Aorta (tissue), 5 donors: ENCODE measurements around the gene C16orf95. TPM values are rescaled to one million over a fixed set of nuclear protein-coding genes. Genes with fewer than 3 reads are reported as not detected.

Source experiments
- ATAC-seq: fragments of 200-7000 bp; cut with Tn5 transposase; one replicate; pipeline ENCODE4 v1.9.1; 2022; ENCODE audit warnings: moderate library complexity; ENCODE audit not compliant: low FRiP score
- DNase-seq, 2 donors: peaks; one replicate each; pipeline ENCODE4 v3.0.0-alpha.2; 2020
- H3K27ac ChIP-seq, 2 donors: one replicate each; pipeline ENCODE4 v1.5.1; 2013; ENCODE audit warnings: low read length in 2 of 2, mild to moderate bottlenecking in 2 of 2, moderate library complexity in 2 of 2, control low read depth in 1 of 2, inconsistent platforms in 1 of 2, low read depth in 1 of 2
- H3K27me3 ChIP-seq, 2 donors: one replicate each; pipeline ENCODE4 v1.6.1; 2013; ENCODE audit warnings: control low read depth in 1 of 2, low read length in 1 of 2, mild to moderate bottlenecking in 1 of 2, moderate library complexity in 1 of 2; ENCODE audit not compliant: insufficient read depth in 2 of 2, control insufficient read depth in 1 of 2
- H3K36me3 ChIP-seq, 2 donors: one replicate each; pipeline ENCODE4 v1.6.1; 2013; ENCODE audit warnings: control low read depth in 1 of 2, low read length in 1 of 2, mild to moderate bottlenecking in 1 of 2; ENCODE audit not compliant: insufficient read depth in 2 of 2, control insufficient read depth in 1 of 2
- H3K4me1 ChIP-seq, 2 donors: one replicate each; pipeline ENCODE4 v1.6.1; 2013; ENCODE audit warnings: low read length in 2 of 2, control low read depth in 1 of 2, mild to moderate bottlenecking in 1 of 2, moderate library complexity in 1 of 2; ENCODE audit not compliant: insufficient read depth in 2 of 2, control insufficient read depth in 1 of 2
- H3K4me3 ChIP-seq, 2 donors: one replicate each; pipeline ENCODE4 v1.5.1; 2013; ENCODE audit warnings: low read length in 2 of 2, control low read depth in 1 of 2, mild to moderate bottlenecking in 1 of 2
- H3K9me3 ChIP-seq: one replicate; pipeline ENCODE4 v1.6.1; 2013; ENCODE audit warnings: mild to moderate bottlenecking, low read length; ENCODE audit not compliant: control insufficient read depth
- WGBS, 2 donors: extraction: QIAGEN DNeasy Blood & Tissue Kit; methylation state at CpG; one replicate each; pipeline ENCODE4 v1.1.7; 2013; 5-methylcytosine and 5-hydroxymethylcytosine counted together
- intact Hi-C, 2 donors: fragments of 100-400 bp; cut with DNase I; formaldehyde crosslinking; loops; one replicate each; pipeline versions ENCODE4 v1.14.2 to v1.15.0; 2022
- polyA plus RNA-seq, 2 donors: library from polyadenylated mRNA; stranded (reverse); fragments of 200-250 nt; gene quantifications; one replicate each; pipeline ENCODE4 v1.2.3, GENCODE V29; 2013
- total RNA-seq, 2 donors: library from RNA; stranded (reverse); fragmentation: NEBNext Ultra II Directional; extraction: Animal tissue kit (Norgen Biotek cat#: 25700); gene quantifications; one replicate each; pipeline ENCODE4 v1.2.1, GENCODE V29; 2021
- donor health status: healthy with polysubstance abuse.
- donor health status: Bipolar disorder and iron deficiency.
- donor health status: DM: no; HTN: no; CAD: no.
- donor health status: DM: no; HTN: no; CAD: no.
- donor health status: DM: yes; HTN: yes; CAD: no.

The C16orf95 gene
- total and polyA plus RNA-seq, 4 donors = 2.2 to 6.6 (median 4.2) TPM

DNA sequence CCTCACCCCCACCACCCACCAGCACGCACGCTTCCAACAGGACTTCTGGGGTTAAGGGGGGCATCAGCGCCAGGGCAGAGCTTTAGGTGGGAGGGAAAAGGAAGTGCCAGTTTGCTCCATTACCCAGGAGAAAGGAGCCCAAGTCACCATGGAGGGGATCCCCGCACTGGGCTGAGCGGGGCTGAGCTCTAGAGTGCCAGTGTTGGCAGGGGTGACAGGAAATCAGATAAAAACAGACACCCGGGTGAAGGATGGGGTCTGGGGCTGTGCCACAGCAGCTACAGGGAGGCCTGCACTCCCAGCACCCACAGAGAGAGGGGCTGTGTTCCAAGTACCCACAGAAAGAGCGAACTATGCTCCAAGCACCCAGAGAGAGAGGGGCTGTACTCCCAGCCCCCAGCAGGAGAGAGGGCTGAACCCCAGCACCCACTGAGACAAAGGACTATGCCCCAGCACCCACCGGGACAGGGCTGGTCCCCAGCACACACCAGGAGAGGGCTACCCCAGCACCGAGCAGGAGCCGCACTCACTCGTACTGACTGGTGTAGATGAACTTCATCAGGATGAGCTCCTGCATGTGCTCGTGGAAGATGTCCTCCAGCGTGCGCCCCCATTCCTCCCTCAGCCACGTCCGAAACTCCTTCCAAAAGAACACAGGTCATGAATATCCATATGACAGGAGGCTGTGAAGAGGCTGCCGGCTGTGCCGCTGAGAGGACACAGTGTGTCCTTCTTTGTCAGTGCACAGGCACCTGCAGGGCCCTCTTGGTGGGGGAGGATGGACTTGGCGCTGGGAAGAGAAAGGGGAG is 18.6 kb upstream of the C16orf95 start:
- H3K27ac ChIP-seq = no peak overlapping the region
- H3K27me3 ChIP-seq = no peaks in the 10 kb centered on the region
- intact Hi-C loops = no loop called here
- WGBS, 2 donors = 88% methylated on average over 19 of the region's 19 CpGs
- H3K4me1 ChIP-seq = no peaks in the 10 kb centered on the region
- H3K9me3 ChIP-seq = no peaks in the 10 kb centered on the region
- peak in 1 of 2 donors; percentile 34 for DNase-seq
- ATAC-seq = no peak
- H3K4me3 ChIP-seq = no peak overlapping the region
- H3K36me3 ChIP-seq = peaks cover 0 to 2% of the 10 kb centered on the region in 2 donors

DNA sequence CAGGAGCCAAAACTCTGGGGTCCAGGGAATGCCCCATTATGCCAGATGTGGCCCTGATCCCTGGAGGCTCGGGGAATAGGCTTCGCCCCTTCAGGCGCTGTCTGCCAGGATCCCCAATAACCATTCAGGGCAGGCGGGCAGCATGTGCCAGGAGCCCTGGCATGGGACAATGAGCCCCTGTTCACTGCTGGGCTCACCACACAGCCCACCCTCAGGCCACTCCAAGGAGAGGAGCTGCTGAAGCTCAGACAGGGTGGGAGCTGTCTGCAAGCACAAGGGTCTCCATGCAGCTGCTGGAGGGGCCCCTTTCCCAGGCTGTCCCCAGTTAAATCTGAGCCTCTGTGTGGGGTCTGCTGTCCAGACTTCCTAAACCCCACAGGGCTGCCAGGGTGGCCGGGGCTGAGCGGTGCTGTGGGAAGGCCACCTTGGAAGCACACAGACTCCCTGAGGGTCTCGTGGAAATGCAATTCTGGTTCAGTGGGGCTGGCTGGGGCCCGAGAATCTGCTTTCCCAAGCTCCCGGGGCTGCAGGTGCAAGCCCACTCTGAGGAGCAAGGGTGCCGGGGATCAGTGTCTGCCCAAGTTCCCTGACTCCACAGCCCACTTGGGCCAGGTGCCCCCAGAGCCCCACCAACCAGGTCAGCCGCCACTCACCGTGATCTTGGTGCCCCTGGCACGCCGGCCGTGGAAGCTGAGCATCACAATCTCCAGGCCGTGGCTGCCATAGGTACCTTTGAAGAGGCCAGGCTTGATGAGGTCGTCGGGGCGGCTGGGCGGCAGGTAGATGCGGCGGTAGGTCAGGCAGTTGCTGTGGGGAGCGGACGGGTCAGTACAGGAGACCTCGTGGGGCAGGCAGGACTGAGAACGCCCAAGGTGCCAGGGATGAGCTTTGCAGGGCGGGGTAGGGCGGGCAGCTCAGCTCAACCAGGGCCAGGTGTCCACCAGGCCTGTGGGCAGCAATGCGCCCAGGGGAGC is 17.7 kb upstream of the C16orf95 start:
- H3K27me3 ChIP-seq = no peaks in the 10 kb centered on the region
- H3K9me3 ChIP-seq = no peaks in the 10 kb centered on the region
- H3K36me3 ChIP-seq = peaks cover 0 to 2% of the 10 kb centered on the region in 2 donors
- ATAC-seq = no peak
- no peak overlapping the region for H3K27ac ChIP-seq
- intact Hi-C loops = no loop called here
- 90 to 91% methylated on average over 29 of the region's 29 CpGs for WGBS, 2 donors
- no peak overlapping the region for H3K4me3 ChIP-seq
- no peaks in the 10 kb centered on the region for H3K4me1 ChIP-seq
- peak in 1 of 2 donors; percentile 69 for DNase-seq

DNA sequence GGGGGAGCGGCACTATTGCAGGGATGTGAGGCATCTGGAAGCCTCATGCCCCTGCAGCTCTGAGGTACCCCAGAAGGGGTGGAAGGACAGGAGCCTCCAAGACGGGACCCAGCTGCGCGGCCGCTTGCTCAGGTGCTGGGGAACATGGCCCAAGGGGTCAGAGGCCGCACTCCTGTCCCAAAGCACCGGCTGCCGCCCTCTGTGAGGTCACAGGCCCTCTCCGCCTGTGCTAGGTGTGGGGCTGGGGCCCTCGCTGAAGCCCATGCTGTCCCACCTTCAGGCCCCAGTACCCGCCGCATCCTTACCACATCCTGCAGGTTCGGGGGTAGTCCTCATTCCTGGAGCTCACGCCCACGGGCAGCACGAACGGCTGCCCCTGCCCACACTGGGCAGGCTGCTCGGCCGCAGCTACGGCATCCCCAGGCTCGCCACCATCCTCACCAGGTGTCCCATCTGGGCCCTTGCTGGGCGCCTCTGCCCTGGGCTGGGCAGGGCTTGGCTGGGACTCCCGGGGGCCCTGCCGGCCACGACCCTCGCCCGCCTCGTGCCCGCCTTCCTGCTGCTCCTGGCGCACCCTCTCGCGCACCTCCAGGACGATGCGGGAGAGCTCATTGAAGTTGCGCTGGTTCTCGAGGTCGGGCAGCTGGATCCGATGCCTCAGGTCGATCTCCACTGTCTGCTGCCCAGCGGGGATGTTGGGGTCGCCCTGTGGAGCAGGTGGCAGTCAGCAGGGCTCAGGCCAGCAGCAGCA is 16.6 kb upstream of the C16orf95 start:
- Histone ChIP-seq H3K4me1 (no peaks in the 10 kb centered on the region), H3K4me3 (no peak overlapping the region), H3K9me3 (no peaks in the 10 kb centered on the region), H3K27ac (no peak overlapping the region), H3K36me3 (peaks cover 0 to 2% of the 10 kb centered on the region in 2 donors), H3K27me3 (no peaks in the 10 kb centered on the region)
- DNase-seq = peak in 1 of 2 donors; percentile 73
- intact Hi-C loops = no loop called here
- no peak for ATAC-seq
- WGBS, 2 donors = 94 to 97% methylated on average over 41 of the region's 41 CpGs

DNA sequence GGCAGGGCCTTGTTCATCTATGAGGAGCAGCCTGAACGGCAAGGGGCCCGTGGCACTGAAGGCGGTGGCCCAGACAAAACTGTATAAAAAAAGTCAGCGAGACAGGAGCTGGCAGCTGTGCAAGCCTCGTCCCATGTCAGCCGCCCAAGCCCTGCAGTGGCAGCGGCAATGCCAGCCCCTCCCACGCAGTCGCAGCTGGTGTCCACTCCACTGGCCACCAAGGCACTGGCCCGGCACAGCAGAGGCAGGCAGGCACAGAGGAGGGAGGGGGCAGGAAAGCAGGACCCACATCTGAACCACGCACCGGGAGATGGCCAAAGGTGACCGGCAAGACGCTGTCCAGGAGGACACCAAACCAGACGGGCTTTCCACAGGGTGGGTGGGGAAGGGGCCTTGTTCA is 15.9 kb upstream of the C16orf95 start:
- Histone ChIP-seq H3K36me3 (peaks cover 0 to 2% of the 10 kb centered on the region in 2 donors), H3K4me1 (no peaks in the 10 kb centered on the region), H3K27ac (no peak overlapping the region), H3K9me3 (no peaks in the 10 kb centered on the region), H3K27me3 (no peaks in the 10 kb centered on the region), H3K4me3 (no peak overlapping the region)
- intact Hi-C loops = no loop called here
- peak in 1 of 2 donors; percentile 75 for DNase-seq
- 65 to 69% methylated on average over 15 of the region's 15 CpGs for WGBS, 2 donors
- peak; percentile 13 for ATAC-seq

DNA sequence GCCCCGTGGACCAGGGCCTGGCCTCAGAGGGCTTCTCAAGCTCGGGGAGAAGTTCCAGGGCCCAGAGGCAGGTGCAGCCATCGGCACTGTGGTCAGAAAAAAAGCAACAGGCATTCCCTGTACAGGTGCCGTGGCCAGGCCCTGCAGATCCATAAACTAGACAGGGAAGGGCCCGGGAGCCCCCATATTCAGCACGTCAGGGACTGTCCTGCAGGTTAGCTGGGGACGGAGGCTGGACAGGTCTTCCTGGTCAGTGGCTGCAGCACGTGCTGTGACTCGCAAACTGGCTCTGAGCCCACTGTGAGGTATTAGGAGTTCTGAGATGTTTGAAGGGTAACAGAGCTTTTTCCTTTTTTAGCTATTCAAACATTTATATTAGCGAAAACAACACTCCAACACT is 15.0 kb upstream of the C16orf95 start:
- no peak for ATAC-seq
- intact Hi-C loops = no loop called here
- Histone ChIP-seq H3K36me3 (peaks cover 0 to 2% of the 10 kb centered on the region in 2 donors), H3K27me3 (no peaks in the 10 kb centered on the region), H3K4me1 (no peaks in the 10 kb centered on the region), H3K27ac (no peak overlapping the region), H3K9me3 (no peaks in the 10 kb centered on the region), H3K4me3 (no peak overlapping the region)
- WGBS, 2 donors = 57 to 58% methylated on average over 10 of the region's 10 CpGs
- peak in 1 of 2 donors; percentile 72 for DNase-seq

DNA sequence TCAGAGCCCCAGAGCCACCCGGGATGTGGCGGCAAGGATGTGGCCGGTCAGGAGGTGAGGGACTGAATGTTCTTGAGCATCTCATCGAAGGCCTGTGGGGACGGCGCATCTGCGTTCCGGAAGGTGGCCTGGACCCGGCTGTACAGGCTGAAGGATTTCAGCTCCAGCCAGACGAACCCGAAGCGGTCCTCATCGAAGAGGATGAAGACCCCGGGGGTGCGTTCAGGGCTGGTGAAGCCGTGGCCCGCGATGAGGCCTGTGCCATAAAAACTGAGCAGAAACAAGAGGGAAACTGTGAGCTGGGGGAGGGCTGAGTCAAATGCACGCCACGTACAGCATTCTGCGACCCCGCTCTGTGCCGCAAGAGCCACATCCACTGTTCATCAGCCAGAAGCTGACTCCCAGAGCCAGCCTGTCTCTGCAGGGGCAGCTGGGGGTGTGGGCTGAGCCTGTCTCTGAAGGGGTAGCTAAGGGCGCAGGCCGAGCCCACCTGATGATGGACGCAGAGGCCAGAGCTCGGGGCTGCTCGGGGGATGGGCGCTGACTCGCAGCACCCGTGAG is 14.1 kb upstream of the C16orf95 start:
- DNase-seq (peak; percentile 29 to 60), ATAC-seq (no peak)
- intact Hi-C loops = no loop called here
- H3K4me1 ChIP-seq = no peaks in the 10 kb centered on the region
- H3K36me3 ChIP-seq = peaks cover 0 to 2% of the 10 kb centered on the region in 2 donors
- no peaks in the 10 kb centered on the region for H3K27me3 ChIP-seq
- no peak overlapping the region for H3K27ac ChIP-seq
- no peak overlapping the region for H3K4me3 ChIP-seq
- 88 to 89% methylated on average over 31 of the region's 31 CpGs for WGBS, 2 donors
- H3K9me3 ChIP-seq = no peaks in the 10 kb centered on the region

DNA sequence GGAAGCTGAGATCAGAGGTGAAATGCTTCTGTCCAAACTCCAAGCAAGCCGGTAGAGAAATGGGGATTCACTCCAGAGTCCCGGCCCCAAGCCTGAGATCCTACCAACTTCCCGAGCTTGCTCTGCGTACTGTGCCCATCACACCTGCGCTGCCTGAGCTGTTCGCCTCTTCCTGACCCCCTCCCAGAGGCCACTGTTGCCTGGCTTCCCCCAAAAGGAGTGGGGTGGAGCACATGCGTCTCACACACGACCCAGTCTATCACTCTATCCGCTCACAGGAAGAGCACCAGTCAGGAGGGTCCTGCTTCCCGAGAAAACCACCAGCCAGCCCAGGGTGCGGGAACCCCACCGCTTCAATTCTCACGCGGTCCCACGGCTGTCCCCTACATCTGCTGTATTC is 13.5 kb upstream of the C16orf95 start:
- DNase-seq = peak; percentile 17 to 37
- no peaks in the 10 kb centered on the region for H3K4me1 ChIP-seq
- no peaks in the 10 kb centered on the region for H3K36me3 ChIP-seq
- no peaks in the 10 kb centered on the region for H3K27me3 ChIP-seq
- no peak for ATAC-seq
- intact Hi-C loops = no loop called here
- 82 to 91% methylated on average over 15 of the region's 15 CpGs for WGBS, 2 donors
- H3K4me3 ChIP-seq = no peak overlapping the region
- no peaks in the 10 kb centered on the region for H3K9me3 ChIP-seq
- no peak overlapping the region for H3K27ac ChIP-seq

DNA sequence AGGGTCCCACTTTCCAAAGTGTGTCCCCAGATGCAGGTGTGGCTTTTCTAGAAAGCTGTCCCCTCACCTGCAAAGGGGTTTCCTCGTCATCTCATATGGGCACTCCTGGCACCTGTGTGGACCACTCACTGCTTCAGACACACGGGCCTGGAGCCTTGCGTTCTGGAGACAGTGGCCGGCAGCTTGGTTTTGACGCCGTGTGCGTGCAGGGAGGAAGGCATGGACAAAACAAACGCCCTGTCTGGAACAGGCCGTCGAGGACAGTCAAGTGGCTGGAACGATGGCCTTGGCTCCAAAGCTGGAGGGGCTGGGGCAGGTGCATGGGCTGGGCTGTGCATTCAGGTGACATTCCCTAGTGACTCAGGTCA is 13.0 kb upstream of the C16orf95 start:
- Histone ChIP-seq H3K36me3 (no peaks in the 10 kb centered on the region), H3K4me1 (no peaks in the 10 kb centered on the region), H3K27ac (no peak overlapping the region), H3K9me3 (no peaks in the 10 kb centered on the region), H3K27me3 (no peaks in the 10 kb centered on the region), H3K4me3 (no peak overlapping the region)
- ATAC-seq = no peak
- WGBS, 2 donors = 90 to 92% methylated on average over 11 of the region's 11 CpGs
- intact Hi-C loops = no loop called here
- peak in 1 of 2 donors; percentile 64 for DNase-seq
